HS-5 (cell line): Measurements from ENCODE around the gene UPK2.

Experiments
- DNase-seq: peaks from one replicate; pipeline ENCODE4 v3.0.0-alpha.2; 2012; ENCODE audit warnings: low read depth

Gene UPK2

GRCh38 chr11:118917481-118918127 is 38.5 kb upstream of the UPK2 start:
- no peak for DNase-seq

GRCh38 chr11:118918128-118918685 is 37.9 kb upstream of the UPK2 start:
- DNase-seq, result no peak

- DNase-seq, result no peak
Measured at GRCh38 chr11:118918686-118919280, 37.3 kb upstream of the UPK2 start.

GRCh38 chr11:118921121-118921928 is 34.8 kb upstream of the UPK2 start:
- DNase-seq, result no peak

GRCh38 chr11:118921929-118922744 is 34.0 kb upstream of the UPK2 start:
- no peak for DNase-seq

- no peak for DNase-seq
Measured at GRCh38 chr11:118922745-118923627, 33.1 kb upstream of the UPK2 start.

- DNase-seq, result no peak
Measured at GRCh38 chr11:118923721-118924587, 32.1 kb upstream of the UPK2 start.

- DNase-seq, result no peak
Measured at GRCh38 chr11:118924591-118925585, 31.2 kb upstream of the UPK2 start.

- DNase-seq, result no peak
Measured at GRCh38 chr11:118927554-118928100, 28.5 kb upstream of the UPK2 start.

- peak; percentile 77 for DNase-seq
Measured at GRCh38 chr11:118928101-118928869, 27.8 kb upstream of the UPK2 start.

- DNase-seq, result no peak
Measured at GRCh38 chr11:118928870-118929500, 27.1 kb upstream of the UPK2 start.

- DNase-seq, result no peak
Measured at GRCh38 chr11:118929501-118930093, 26.5 kb upstream of the UPK2 start.

GRCh38 chr11:118930094-118930712 is 25.9 kb upstream of the UPK2 start:
- no peak for DNase-seq

GRCh38 chr11:118931571-118931970 is 24.5 kb upstream of the UPK2 start:
- DNase-seq, result no peak

- no peak for DNase-seq
Measured at GRCh38 chr11:118933486-118933885, 22.6 kb upstream of the UPK2 start.

- DNase-seq, result no peak
Measured at GRCh38 chr11:118935376-118935775, 20.7 kb upstream of the UPK2 start.
